ENCODE results near the gene NEO1.

Gene NEO1

DNA sequence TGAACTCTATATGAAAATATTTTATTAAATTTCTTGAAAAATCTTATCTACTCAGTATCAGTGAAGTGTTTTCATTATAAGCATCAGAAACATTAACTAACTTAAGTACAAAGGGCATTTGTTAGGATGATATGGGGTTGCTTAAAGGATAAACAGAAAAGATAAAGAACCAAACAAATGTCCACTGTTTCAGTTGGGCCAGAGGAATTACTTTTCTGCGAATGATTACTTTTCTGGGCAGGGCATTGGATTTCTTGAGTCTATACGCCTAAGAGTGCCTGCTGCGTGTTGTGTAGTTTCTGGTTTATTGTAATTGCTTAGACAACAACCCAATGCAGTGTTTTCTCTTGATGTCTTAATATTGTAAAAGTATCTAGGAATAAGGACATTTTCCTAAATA lies 52.8 kb downstream of the NEO1 start:
- in situ Hi-C loops (cut with MboI; ENCODE audit: low pct_unique_long_range_greater_than_20kb, low sequenced_read_pairs, unreplicated experiment): no loop called here

GRCh38 chr15:73108676-73109075 lies 56.4 kb downstream of the NEO1 start:
- in situ Hi-C loops (cut with MboI; ENCODE audit: low pct_unique_long_range_greater_than_20kb, low sequenced_read_pairs, unreplicated experiment): no loop called here
- DNase-seq (ENCODE audit: low spot score): no peak
- TF ChIP-seq CTCF (IDR thresholded peaks at IDR 0.05; ENCODE audit: extremely low read depth, insufficient read depth, missing control alignments): no peak

More for the DNA sequence above, 52.8 kb downstream of the NEO1 start:
- no peak for TF ChIP-seq CTCF (IDR thresholded peaks at IDR 0.05; ENCODE audit: extremely low read depth, insufficient read depth, missing control alignments)
- no peak for DNase-seq (ENCODE audit: low spot score)

GRCh38 chr15:73109765-73110164 lies 57.5 kb downstream of the NEO1 start:
- DNase-seq (ENCODE audit: low spot score): no peak
- no peak for TF ChIP-seq CTCF (IDR thresholded peaks at IDR 0.05; ENCODE audit: extremely low read depth, insufficient read depth, missing control alignments)

DNA sequence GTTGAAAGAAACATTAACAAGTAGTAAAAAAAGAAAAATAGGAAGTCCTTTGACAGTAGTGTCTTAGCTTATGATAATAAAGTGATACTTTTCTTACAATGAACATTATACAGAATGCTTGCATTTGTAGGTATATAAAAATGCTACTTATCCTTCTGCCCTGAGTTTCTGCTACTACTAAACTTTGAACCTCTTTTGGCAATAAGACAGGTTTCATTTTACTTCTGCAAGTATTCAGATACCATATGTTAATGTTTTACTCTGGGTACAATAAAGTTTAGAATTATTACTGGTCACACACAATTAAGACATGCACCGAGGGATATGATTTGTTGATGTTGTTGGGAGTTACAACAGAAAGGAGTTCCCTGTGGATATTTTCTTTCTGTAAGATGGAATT lies 57.9 kb downstream of the NEO1 start:
- TF ChIP-seq CTCF (IDR thresholded peaks at IDR 0.05; ENCODE audit: extremely low read depth, insufficient read depth, missing control alignments): no peak
- in situ Hi-C loops (cut with MboI; ENCODE audit: low pct_unique_long_range_greater_than_20kb, low sequenced_read_pairs, unreplicated experiment): no loop called here

More at GRCh38 chr15:73109765-73110164, 57.5 kb downstream of the NEO1 start:
- in situ Hi-C loops (cut with MboI; ENCODE audit: low pct_unique_long_range_greater_than_20kb, low sequenced_read_pairs, unreplicated experiment): no loop called here

GRCh38 chr15:73114064-73114463 lies 61.8 kb downstream of the NEO1 start:
- in situ Hi-C loops (cut with MboI; ENCODE audit: low pct_unique_long_range_greater_than_20kb, low sequenced_read_pairs, unreplicated experiment): no loop called here
- DNase-seq (ENCODE audit: low spot score): no peak
- no peak for TF ChIP-seq CTCF (IDR thresholded peaks at IDR 0.05; ENCODE audit: extremely low read depth, insufficient read depth, missing control alignments)

More for the DNA sequence above, 57.9 kb downstream of the NEO1 start:
- no peak for DNase-seq (ENCODE audit: low spot score)

DNA sequence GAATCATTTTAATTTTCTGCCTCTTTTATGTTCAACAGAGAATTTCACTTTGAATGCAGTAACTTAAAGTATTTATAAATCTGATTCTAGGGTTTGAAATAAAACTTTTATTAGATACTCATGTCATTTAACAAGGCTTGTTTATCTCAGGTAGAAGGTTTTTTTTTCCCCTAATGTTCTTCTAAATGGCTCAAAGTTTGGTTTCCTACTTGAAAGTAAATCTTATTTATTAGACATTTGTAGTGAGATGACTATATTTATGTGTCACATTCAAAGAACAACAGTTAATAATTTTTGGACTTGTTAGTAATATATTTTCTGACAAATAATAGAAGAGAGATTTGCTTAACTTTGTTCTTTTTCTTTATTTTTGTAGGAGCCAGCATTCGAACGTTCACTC lies 63.9 kb downstream of the NEO1 start:
- no peak for TF ChIP-seq CTCF (IDR thresholded peaks at IDR 0.05; ENCODE audit: extremely low read depth, insufficient read depth, missing control alignments)
- in situ Hi-C loops (cut with MboI; ENCODE audit: low pct_unique_long_range_greater_than_20kb, low sequenced_read_pairs, unreplicated experiment): no loop called here
- no peak for DNase-seq (ENCODE audit: low spot score)

GRCh38 chr15:73118055-73118454 lies 65.8 kb downstream of the NEO1 start:
- in situ Hi-C loops (cut with MboI; ENCODE audit: low pct_unique_long_range_greater_than_20kb, low sequenced_read_pairs, unreplicated experiment): no loop called here

More at GRCh38 chr15:73118055-73118454, 65.8 kb downstream of the NEO1 start:
- no peak for DNase-seq (ENCODE audit: low spot score)
- TF ChIP-seq CTCF (IDR thresholded peaks at IDR 0.05; ENCODE audit: extremely low read depth, insufficient read depth, missing control alignments): no peak
